Loucy (cell line): ENCODE results near the gene TRDMT1.

ENCODE experiments used
- H2AFZ ChIP-seq: fragments of 200-600 bp; sonication (generic); 2 replicates; pipeline ENCODE4 v1.6.0; 2016; ENCODE audit warnings: antibody characterized with exemption, mild to moderate bottlenecking, low read length, moderate library complexity
- H3F3A ChIP-seq: fragments of 200-600 bp; 2 replicates; pipeline ENCODE4 v1.6.0; 2016; ENCODE audit warnings: antibody characterized with exemption, low read depth, mild to moderate bottlenecking
- H3K27me3 ChIP-seq: fragments of 200-600 bp; sonication (generic); 2 replicates; pipeline ENCODE4 v1.6.1; 2014; ENCODE audit warnings: low read length, mild to moderate bottlenecking; ENCODE audit not compliant: insufficient read depth, poor library complexity, severe bottlenecking
- H3K36me3 ChIP-seq: fragments of 200-600 bp; sonication (generic); 2 replicates; pipeline ENCODE4 v1.6.1; 2016; ENCODE audit warnings: low read length; ENCODE audit not compliant: insufficient read depth
- H3K4me1 ChIP-seq: fragments of 200-600 bp; sonication (generic); 2 replicates; pipeline ENCODE4 v1.5.1; 2014; ENCODE audit warnings: low read length, mild to moderate bottlenecking; ENCODE audit not compliant: insufficient read depth, poor library complexity, severe bottlenecking
- H3K4me2 ChIP-seq: fragments of 200-600 bp; sonication (generic); 2 replicates; pipeline ENCODE4 v1.6.0; 2014; ENCODE audit warnings: antibody characterized with exemption, low read length, low read depth, mild to moderate bottlenecking; ENCODE audit not compliant: poor library complexity, severe bottlenecking
- H3K4me3 ChIP-seq: fragments of 200-600 bp; sonication (generic); 2 replicates; pipeline ENCODE4 v1.5.1; 2014; ENCODE audit warnings: low read length, mild to moderate bottlenecking, mixed read lengths; ENCODE audit not compliant: poor library complexity, severe bottlenecking
- H3K79me2 ChIP-seq: fragments of 200-600 bp; sonication (generic); 2 replicates; pipeline ENCODE4 v1.6.1; 2014; ENCODE audit warnings: low read length; ENCODE audit not compliant: insufficient read depth
- H3K9ac ChIP-seq: fragments of 200-600 bp; sonication (generic); 2 replicates; pipeline ENCODE4 v1.6.0; 2014; ENCODE audit warnings: mild to moderate bottlenecking, low read depth, low read length, moderate library complexity; ENCODE audit not compliant: poor library complexity, severe bottlenecking
- H3K9me2 ChIP-seq: fragments of 200-600 bp; sonication (generic); replicated peaks from 2 replicates; pipeline ENCODE4 v1.6.1; 2016; ENCODE audit warnings: low read depth, low read length, mixed read lengths
- H3K9me3 ChIP-seq: fragments of 200-600 bp; sonication (generic); 2 replicates; pipeline ENCODE4 v1.6.1; 2014; ENCODE audit warnings: mild to moderate bottlenecking, antibody characterized with exemption, low read length, low read depth; ENCODE audit not compliant: insufficient read depth
- H4K20me1 ChIP-seq: fragments of 200-600 bp; sonication (generic); 2 replicates; pipeline ENCODE4 v1.6.0; 2014; ENCODE audit warnings: antibody characterized with exemption, low read length, mild to moderate bottlenecking; ENCODE audit not compliant: insufficient read depth, poor library complexity, severe bottlenecking
- CTCF ChIP-seq: fragments of 200-600 bp; sonication (generic); conservative IDR thresholded peaks from 2 replicates; pipeline ENCODE4 v1.5.1; 2014; ENCODE audit warnings: mild to moderate bottlenecking, antibody characterized with exemption, low read length
- EZH2phosphoT487 ChIP-seq: fragments of 200-600 bp; IDR thresholded peaks from 2 replicates; pipeline ENCODE4 v1.6.1; 2018; ENCODE audit warnings: antibody characterized with exemption, mild to moderate bottlenecking, moderate library complexity, borderline replicate concordance

Gene TRDMT1

GRCh38 chr10:17196045-17196444 lies 5.4 kb downstream of the TRDMT1 start:
- Histone ChIP-seq H3K27me3 (no peaks in the 10 kb centered on the region), H3K4me1 (peaks cover 24% of the 10 kb centered on the region), H3K4me3 (no peak overlapping the region), H3K9me3 (no peaks in the 10 kb centered on the region), H4K20me1 (no peaks in the 10 kb centered on the region), H3K9ac (peak overlapping the region; percentile 1), H3K9me2 (no peaks in the 10 kb centered on the region), H3K36me3 (no peaks in the 10 kb centered on the region), H3F3A (no peaks in the 10 kb centered on the region), H3K79me2 (peaks cover 40% of the 10 kb centered on the region), H2AFZ (no peak overlapping the region), H3K4me2 (no peak overlapping the region)
- TF ChIP-seq EZH2phosphoT487: no peak
- no peak for TF ChIP-seq CTCF

GRCh38 chr10:17195083-17195482 lies 6.4 kb downstream of the TRDMT1 start:
- no peak for TF ChIP-seq EZH2phosphoT487
- no peak for TF ChIP-seq CTCF
- Histone ChIP-seq H3F3A (no peaks in the 10 kb centered on the region), H3K9me3 (no peaks in the 10 kb centered on the region), H3K4me2 (no peak overlapping the region), H3K4me3 (no peak overlapping the region), H3K4me1 (peaks cover 22% of the 10 kb centered on the region), H3K27me3 (no peaks in the 10 kb centered on the region), H3K36me3 (no peaks in the 10 kb centered on the region), H3K9ac (no peak overlapping the region), H3K79me2 (peaks cover 34% of the 10 kb centered on the region), H4K20me1 (no peaks in the 10 kb centered on the region), H2AFZ (no peak overlapping the region), H3K9me2 (no peaks in the 10 kb centered on the region)

GRCh38 chr10:17190602-17191001 lies 10.9 kb downstream of the TRDMT1 start:
- Histone ChIP-seq H3K9me3 (no peaks in the 10 kb centered on the region), H3K79me2 (peaks cover 12% of the 10 kb centered on the region; the same call in 1 of the 2 replicates), H3K4me1 (no peaks in the 10 kb centered on the region), H3K4me3 (no peak overlapping the region), H3K4me2 (no peak overlapping the region), H3F3A (no peaks in the 10 kb centered on the region), H3K27me3 (no peaks in the 10 kb centered on the region), H2AFZ (no peak overlapping the region), H4K20me1 (no peaks in the 10 kb centered on the region), H3K9me2 (no peaks in the 10 kb centered on the region), H3K9ac (no peak overlapping the region), H3K36me3 (no peaks in the 10 kb centered on the region)
- TF ChIP-seq EZH2phosphoT487: no peak
- TF ChIP-seq CTCF: no peak
